Measurements from ENCODE around the gene ROR1. TPM values are rescaled to one million over a fixed set of nuclear protein-coding genes. Genes with fewer than 3 reads are reported as not detected.
A peak's percentile ranks its signal among the peaks of the same experiment; 100 is the strongest.

The ROR1 gene
- total and polyA plus RNA-seq, 2 of the 4 experiments (the other 2 are of a cell fraction) = 4.4 to 10.0 TPM

DNA sequence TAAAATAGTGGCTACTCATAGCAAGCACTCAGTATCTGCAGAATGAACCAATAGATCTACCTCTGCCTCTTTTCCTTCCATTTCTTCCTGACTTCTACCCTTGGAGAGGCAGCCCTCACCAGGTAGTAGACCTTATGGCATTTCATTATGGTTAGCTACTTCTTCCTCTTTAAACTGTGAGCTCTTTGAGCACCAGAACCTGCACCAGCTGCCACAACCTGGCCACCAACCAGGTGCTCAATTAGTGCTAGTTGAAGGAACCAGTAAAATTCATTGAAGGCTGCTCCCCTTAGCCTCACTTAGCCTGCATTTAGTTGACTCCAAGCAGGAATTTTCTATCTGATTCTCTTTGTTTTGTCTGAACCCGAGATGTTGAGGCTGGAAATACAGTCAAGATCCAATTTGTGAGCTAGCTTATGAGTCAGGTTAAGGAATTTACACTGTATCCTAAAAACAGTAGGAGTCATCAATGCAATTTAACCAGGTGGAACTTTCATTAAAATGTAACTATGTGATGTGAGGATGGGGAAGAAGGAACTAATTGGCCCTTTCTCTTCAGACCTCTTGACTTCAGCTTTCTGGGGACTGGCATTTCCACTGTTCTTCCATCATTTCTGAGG, 348.1 kb downstream of the ROR1 start:
- Histone ChIP-seq H3K36me3 (ENCODE audit: control insufficient read depth, insufficient read depth, low read length) (no peaks in the 10 kb centered on the region), H3K9ac (ENCODE audit: low read depth, low read length) (no peak overlapping the region), H3K4me1 (ENCODE audit: control insufficient read depth, insufficient read depth, low read length) (no peaks in the 10 kb centered on the region; the same call in none of the 2 replicates), H3K56ac (ENCODE audit: extremely low read depth, insufficient read depth, low read length) (no peak overlapping the region), H3K27ac (ENCODE audit: insufficient read depth, low read length) (no peak overlapping the region), H2AFZ (replicated peaks; ENCODE audit: low read length, poor library complexity) (no peak overlapping the region), H2AK5ac (ENCODE audit: low read depth, low read length) (no peak overlapping the region), H2AK9ac (replicated peaks; ENCODE audit: low read depth, low read length, poor library complexity) (no peak overlapping the region), H3K4me2 (ENCODE audit: low read depth, low read length) (no peak overlapping the region), H2BK5ac (ENCODE audit: low read depth, low read length, poor library complexity, severe bottlenecking) (no peak overlapping the region), H4K5ac (ENCODE audit: low read depth, low read length) (no peak overlapping the region), H2BK120ac (ENCODE audit: low read depth, low read length) (no peak overlapping the region), H3K9me3 (ENCODE audit: control insufficient read depth, insufficient read depth, low read length) (no peaks in the 10 kb centered on the region), H4K8ac (ENCODE audit: low read depth in 2 of 2, low read length in 2 of 2) (no peak overlapping the region), H3K79me1 (ENCODE audit: low read depth in 1 of 2, low read length in 2 of 2) (no peaks in the 10 kb centered on the region), H3K4ac (ENCODE audit: low read depth, low read length) (no peak overlapping the region), H4K91ac (ENCODE audit: insufficient read depth, low read depth, low read length) (no peak overlapping the region), H3K14ac (replicated peaks; ENCODE audit: low read depth, low read length) (no peak overlapping the region), H4K20me1 (ENCODE audit: insufficient read depth, low read length) (no peaks in the 10 kb centered on the region), H2BK15ac (ENCODE audit: low read depth, low read length) (no peak overlapping the region), H3K4me3 (ENCODE audit: insufficient read depth, low read depth, low read length) (no peak overlapping the region), H3K23ac (ENCODE audit: low read depth, low read length) (no peak overlapping the region), H3K27me3 (ENCODE audit: control insufficient read depth, insufficient read depth, low read length) (peaks cover 2% of the 10 kb centered on the region; the same call in 1 of the 2 replicates), H2BK20ac (ENCODE audit: low read depth, low read length) (no peak overlapping the region), H3K9me1 (ENCODE audit: insufficient read depth, low read length) (0 out of 2 replicates have a peak, but pooled peaks cover 3% of the 10 kb centered on the region), H3K18ac (ENCODE audit: low read depth, low read length) (no peak overlapping the region)
- CTCF ChIA-PET = interaction anchor here (1.1 kb wide), 1 partner anchor 11 kb away, joined by 4 read pairs; no protein-coding TSS in a partner anchor
- dilution Hi-C loops (cut with HindIII; ENCODE audit: low sequenced_read_pairs, unreplicated experiment) (no loop called here), intact Hi-C loops (cut with micrococcal nuclease) (no loop called here), in situ Hi-C loops (cut with MboI; ENCODE audit: low sequenced_read_pairs) (no loop called here)
- POLR2A ChIA-PET (ENCODE audit: unreplicated experiment) = no interaction called here
- no CpG with 5 or more reads among the region's 1 CpG for WGBS, 2 experiments (ENCODE audit: extremely low coverage in 2 of 2, insufficient read length in 1 of 2)
- BruUV-seq (replicated peaks) = no TSS peak
- peak; percentile 47 for DNase-seq
- no peak for ATAC-seq (ENCODE audit: low read depth)
- TF ChIP-seq CTCF (conservative IDR thresholded peaks at IDR 0.05; ENCODE audit: low read depth, low read length) = no peak
- no peak for TF ChIP-seq ELK1 (IDR thresholded peaks at IDR 0.05; ENCODE audit: borderline replicate concordance, low read depth, low read length)
- no peak for TF ChIP-seq MAFK (IDR thresholded peaks at IDR 0.05; ENCODE audit: low read depth, low read length)
- no peak for TF ChIP-seq POLR2A (IDR thresholded peaks at IDR 0.05; ENCODE audit: low read depth, low read length)
- no peak for TF ChIP-seq FOS (IDR thresholded peaks at IDR 0.05; ENCODE audit: low read depth, low read length)
- no peak for TF ChIP-seq RAD21 (IDR thresholded peaks at IDR 0.05; ENCODE audit: low read length)
- TF ChIP-seq USF2 (IDR thresholded peaks at IDR 0.05; ENCODE audit: low read depth, low read length) = no peak
- no peak for TF ChIP-seq CEBPB (IDR thresholded peaks at IDR 0.05; ENCODE audit: low read depth, low read length)
- no peak for TF ChIP-seq BHLHE40 (IDR thresholded peaks at IDR 0.05; ENCODE audit: low read depth, low read length)
- no peak for TF ChIP-seq CHD1 (IDR thresholded peaks at IDR 0.05; ENCODE audit: low read depth, low read length)
- no peak for TF ChIP-seq RCOR1 (IDR thresholded peaks at IDR 0.05; ENCODE audit: insufficient replicate concordance, low read length)
- no peak for TF ChIP-seq RFX5 (IDR thresholded peaks at IDR 0.05; ENCODE audit: low read depth, low read length)
- no peak for TF ChIP-seq MAZ (IDR thresholded peaks at IDR 0.05; ENCODE audit: borderline replicate concordance, low read depth, low read length)
- no peak for TF ChIP-seq NFE2L2 (IDR thresholded peaks at IDR 0.05; ENCODE audit: low read depth, low read length)
